Measurements from ENCODE around the gene UROC1.

DNA sequence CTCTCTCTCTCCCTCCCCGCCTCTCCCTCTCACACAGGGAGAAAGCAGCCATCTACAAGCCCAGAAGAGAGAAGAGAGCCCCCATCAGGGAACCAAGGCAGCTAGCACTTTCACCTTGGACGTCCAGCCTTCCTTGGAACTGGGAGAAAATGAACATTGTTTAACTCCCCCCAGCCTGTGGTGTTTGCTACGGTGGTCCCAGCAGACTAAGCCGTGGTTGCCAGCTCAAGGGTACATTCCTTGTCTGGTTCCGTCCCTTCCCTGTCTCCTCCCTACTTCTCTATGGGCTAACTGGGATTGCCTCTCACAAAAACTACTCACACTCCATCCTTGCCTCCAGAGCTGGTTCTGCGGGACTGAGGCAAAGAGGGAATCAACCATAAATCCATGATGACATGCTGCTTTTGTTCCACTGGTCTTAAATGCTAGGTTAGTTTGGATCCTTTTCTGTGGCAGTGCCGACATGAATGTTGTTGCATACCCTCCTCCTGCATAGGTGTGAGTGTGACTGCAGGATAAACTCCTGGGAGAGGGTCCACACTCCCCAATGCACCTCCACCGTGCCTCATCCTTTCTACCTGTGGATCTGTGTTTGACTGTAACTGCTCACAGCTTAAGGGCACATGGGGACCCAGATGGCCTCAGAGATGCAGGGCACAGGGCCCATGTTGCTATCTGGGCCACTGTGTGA, 29.1 kb upstream of the UROC1 start:
- TF ChIP-seq POLR2AphosphoS5 (IDR thresholded peaks at IDR 0.05; ENCODE audit: borderline replicate concordance, low read depth, low read length) = no peak
- TF ChIP-seq EZH2 (IDR thresholded peaks at IDR 0.05) = no peak

Data from SK-N-MC (cell line).